ENCODE data around the gene GARIN5A.

GARIN5A gene

DNA sequence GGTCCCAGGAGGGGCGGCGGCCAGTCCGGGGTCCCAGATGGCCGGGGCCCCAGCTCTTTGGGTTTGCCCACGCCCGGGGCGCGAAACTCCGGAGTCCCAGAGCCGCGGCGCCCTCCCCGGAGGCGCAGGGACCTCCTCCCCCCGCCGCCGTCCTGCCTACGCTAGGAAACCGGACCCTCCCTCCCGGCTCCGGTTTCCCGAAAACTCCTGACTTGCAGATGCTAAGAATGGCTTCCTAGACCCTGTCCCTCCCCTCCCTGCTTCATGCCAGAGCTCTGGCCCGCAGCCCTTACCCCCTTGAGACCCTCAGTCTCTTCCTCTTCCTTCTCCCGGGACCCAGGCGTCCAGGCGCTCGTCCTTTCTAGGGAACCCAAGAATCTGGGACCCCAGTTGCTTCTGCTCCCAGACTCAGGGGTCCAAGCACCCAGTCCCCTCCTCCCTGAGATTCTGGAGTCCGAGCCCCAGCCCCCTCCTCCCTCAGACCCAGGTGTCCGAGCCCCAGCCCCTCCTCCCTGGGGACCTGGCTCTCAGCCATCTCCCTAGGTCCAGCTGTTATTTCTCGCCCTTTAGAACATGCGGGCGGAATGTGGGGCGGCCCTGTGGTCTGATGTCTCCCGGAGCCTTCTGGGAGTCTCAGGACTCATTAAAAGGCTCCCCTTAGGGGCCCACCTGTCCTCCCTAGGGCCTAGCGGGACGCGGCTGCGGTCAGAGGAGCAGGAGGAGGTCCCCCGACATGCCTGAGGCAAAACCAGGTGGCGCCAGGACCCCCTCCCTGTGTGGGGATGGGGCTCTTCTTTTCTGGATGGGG is 44.2 kb downstream of the GARIN5A start, which contains the start of gene MYBPC2:
TSS of gene MYBPC2 (plus strand) at position 672 of the 808 bp plus-strand sequence. CDS start at position 734, 62 bp downstream.
- DNase-seq: no peak

DNA sequence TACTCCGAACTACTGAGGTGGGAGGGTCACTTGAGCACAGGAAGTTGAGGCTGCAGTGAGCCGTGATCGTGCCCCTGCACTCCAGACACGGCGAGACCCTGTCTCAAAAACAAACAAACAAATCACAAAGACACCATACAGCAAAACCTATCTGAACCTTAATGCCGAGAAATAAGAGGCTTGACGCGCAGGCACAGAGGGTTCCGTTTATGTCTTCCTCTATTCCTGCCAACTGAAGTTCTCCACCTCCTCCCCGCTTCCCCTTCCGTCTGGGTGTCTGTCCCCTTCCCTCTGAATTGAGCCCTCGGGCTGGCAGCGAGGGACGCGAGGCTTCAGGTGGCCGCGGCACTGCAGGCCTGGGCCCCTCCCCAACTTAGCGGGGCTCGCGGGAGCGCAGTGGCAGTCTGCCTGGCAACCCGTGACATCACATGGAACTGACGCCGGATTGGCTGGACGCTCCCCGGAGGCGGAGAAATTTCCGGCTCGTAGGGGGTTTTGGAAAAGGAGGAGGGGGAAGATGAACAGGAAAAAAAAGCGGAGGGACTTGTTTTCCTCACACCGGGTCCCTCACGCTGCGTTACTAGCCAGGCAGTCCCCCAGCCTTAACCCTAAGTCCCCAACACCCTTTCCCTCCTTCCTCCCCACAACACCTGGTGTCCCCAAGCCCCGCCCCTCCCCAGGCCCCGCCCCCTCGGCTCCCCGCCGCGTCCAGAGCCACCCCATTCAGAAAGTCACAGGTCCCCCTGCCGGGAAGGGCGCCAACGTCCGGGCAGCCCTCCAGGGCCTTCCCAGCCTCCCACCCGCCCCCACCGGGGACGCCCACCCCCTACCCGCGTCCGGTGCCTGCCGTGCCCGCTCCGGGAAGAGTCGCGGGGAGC is 45.1 kb downstream of the GARIN5A start:
- DNase-seq: peak; percentile 92

DNA sequence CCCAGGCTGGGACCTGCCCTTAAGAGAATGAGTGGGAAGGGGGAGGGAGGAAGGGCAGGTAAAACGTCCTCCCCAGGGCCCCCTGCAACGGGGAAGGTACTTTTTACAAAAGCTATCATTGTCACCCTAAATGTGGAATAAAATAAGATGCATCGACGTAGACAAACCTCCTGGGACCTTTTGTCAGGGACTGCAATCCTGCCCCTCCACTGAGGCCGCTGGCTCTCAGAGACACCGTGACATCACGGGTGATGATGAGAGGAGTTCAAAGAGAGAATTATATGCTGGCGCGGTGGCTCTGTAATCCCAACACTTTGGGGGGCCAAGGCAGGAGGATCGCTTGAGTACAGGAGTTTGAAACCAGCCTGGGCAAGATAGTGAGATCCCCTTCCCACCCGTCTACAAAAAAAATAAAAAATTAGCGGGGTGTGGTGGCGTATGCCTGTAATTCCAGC is 45.7 kb downstream of the GARIN5A start:
- DNase-seq: no peak

GRCh38 chr19:50428772-50429463 is 47.7 kb downstream of the GARIN5A start:
- DNase-seq: no peak

DNA sequence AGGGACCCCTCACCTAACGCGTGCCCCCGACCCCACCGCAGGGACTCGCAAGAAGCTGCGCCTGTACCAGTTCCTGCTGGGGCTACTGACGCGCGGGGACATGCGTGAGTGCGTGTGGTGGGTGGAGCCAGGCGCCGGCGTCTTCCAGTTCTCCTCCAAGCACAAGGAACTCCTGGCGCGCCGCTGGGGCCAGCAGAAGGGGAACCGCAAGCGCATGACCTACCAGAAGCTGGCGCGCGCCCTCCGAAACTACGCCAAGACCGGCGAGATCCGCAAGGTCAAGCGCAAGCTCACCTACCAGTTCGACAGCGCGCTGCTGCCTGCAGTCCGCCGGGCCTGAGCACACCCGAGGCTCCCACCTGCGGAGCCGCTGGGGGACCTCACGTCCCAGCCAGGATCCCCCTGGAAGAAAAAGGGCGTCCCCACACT is 48.6 kb downstream of the GARIN5A start:
- peak; percentile 51 for DNase-seq

- DNase-seq: no peak
Measured at GRCh38 chr19:50427318-50427925, 49.2 kb downstream of the GARIN5A start.

- no peak for DNase-seq
Measured at GRCh38 chr19:50425581-50425980, 51.1 kb downstream of the GARIN5A start.

GRCh38 chr19:50423279-50424113 is 53.2 kb downstream of the GARIN5A start:
- DNase-seq: no peak

DNA sequence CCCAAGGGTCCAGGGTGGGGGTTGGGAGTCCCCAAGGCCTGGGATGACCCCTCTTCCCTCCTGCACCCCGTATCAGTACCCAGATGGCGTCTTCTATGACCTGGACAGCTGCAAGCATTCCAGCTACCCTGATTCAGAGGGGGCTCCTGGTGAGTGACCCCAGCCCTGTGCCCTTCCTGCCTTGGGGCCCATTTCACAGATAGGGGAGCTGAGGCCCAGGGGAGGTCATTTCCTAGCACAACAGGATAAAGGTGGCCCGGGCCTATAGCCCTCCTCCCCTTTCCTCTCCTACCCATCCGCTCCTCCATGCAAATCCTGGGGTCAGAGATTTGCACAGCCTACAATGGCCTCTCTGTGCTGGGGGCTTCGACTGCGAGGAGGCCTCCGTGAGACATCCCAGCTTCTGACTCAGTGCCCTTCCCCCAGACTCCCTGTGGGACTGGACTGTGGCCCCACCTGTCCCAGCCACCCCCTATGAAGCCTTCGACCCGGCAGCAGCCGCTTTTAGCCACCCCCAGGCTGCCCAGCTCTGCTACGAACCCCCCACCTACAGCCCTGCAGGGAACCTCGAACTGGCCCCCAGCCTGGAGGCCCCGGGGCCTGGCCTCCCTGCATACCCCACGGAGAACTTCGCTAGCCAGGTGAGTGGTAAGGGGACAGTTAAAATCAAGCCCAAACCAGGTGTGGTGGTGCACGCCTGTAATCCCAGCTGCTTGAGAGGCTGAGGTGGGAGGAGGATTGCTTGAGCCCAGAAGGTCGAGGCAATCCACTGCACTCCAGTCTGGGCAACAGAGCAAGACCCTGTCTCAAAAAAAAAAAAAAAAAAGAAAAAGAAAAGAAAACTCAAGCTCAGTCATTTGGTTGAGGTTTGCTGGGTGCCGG is 54.0 kb downstream of the GARIN5A start:
- no peak for DNase-seq

GRCh38 chr19:50420808-50421207 is 55.8 kb downstream of the GARIN5A start:
- DNase-seq: no peak

- no peak for DNase-seq
Measured at GRCh38 chr19:50420127-50420526, 56.5 kb downstream of the GARIN5A start.

GRCh38 chr19:50419580-50420035 is 57.0 kb downstream of the GARIN5A start:
- no peak for DNase-seq

- DNase-seq: no peak
Measured at GRCh38 chr19:50419022-50419579, 57.5 kb downstream of the GARIN5A start.

GRCh38 chr19:50418176-50419021 is 58.2 kb downstream of the GARIN5A start, which contains the start of gene SPIB:
Gene SPIB, plus strand, starts transcription at chr19:50418938. Its CDS starts 25 bp downstream, at chr19:50418963.
- DNase-seq: no peak

GRCh38 chr19:50417111-50418081 is 59.3 kb downstream of the GARIN5A start:
- DNase-seq: no peak
